Measurements from ENCODE around the gene HSPD1. TPM values are rescaled to one million over a fixed set of nuclear protein-coding genes. Genes with fewer than 3 reads are reported as not detected.
"Not testable (repeated sequence)": the region's sequence is repeated elsewhere in the genome, so short reads cannot be mapped to it uniquely, and the experiment has no call there.

Gene HSPD1
- total RNA-seq, 4 donors from 2014 or later, result 120 to 145 (median 144) TPM

GRCh38 chr2:197452754-197453122 lies 46.9 kb downstream of the HSPD1 start:
- Histone ChIP-seq H3K27me3 (peaks cover 3% of the 10 kb centered on the region), H3K27ac (peak overlapping the region; percentile 90 to 99 (median 98)), H3K4me3 (peak overlapping the region; percentile 54 to 69), H3K36me3 (no peaks in the 10 kb centered on the region), H3K9me3 (no peaks in the 10 kb centered on the region), H3K4me1 (peaks cover 0 to 42% (median 0%) of the 10 kb centered on the region in 3 donors)
- no peak for TF ChIP-seq POLR2A (IDR thresholded peaks at IDR 0.05)
- TF ChIP-seq CTCF (IDR thresholded peaks at IDR 0.05), result no peak
- TF ChIP-seq EP300 (IDR thresholded peaks at IDR 0.05), result no peak
- no peak for TF ChIP-seq POLR2AphosphoS5 (IDR thresholded peaks at IDR 0.05)
- 5 to 7% methylated on average over 5 to 6 of the region's 11 CpGs for WGBS, 2 donors (ENCODE audit: low coverage in 1 of 2)
- ATAC-seq, result no peak

DNA sequence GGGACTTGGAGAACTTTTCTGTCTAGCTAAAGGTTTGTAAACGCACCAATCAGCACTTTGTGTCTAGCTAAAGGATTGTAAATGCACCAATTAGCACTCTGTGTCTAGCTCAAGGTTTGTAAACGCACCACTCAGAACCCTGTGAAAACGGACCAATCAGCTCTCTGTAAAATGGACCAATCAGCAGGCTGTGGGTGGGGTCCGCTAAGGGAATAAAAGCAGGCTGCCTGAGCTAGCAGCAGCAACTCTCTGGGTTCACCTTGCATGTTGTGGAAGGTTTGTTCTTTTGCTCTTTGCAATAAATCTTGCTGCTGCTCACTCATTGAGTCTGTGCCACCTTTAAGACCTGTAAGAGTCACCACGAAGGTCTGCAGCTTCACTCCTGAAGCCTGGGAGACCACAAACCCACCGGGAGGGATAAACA lies 48.7 kb downstream of the HSPD1 start:
- not testable (repeated sequence) for H3K27me3 ChIP-seq, H3K36me3 ChIP-seq, H3K9me3 ChIP-seq, H3K4me3 ChIP-seq, ATAC-seq, H3K27ac ChIP-seq
- 61 to 82% methylated on average over 2 to 4 of the region's 6 CpGs for WGBS, 2 donors (ENCODE audit: low coverage in 1 of 2)
- H3K4me1 ChIP-seq, result peaks cover 0 to 24% (median 0%) of the 10 kb centered on the region in 3 donors

- Histone ChIP-seq H3K36me3 (no peaks in the 10 kb centered on the region), H3K4me3 (no peak overlapping the region), H3K4me1 (peaks cover 0 to 19% (median 0%) of the 10 kb centered on the region in 3 donors), H3K27me3 (peaks cover 8% of the 10 kb centered on the region), H3K27ac (no peak overlapping the region), H3K9me3 (no peaks in the 10 kb centered on the region)
- no peak for ATAC-seq
- TF ChIP-seq POLR2A (IDR thresholded peaks at IDR 0.05) (no peak), CTCF (IDR thresholded peaks at IDR 0.05) (no peak), POLR2AphosphoS5 (IDR thresholded peaks at IDR 0.05) (no peak), EP300 (IDR thresholded peaks at IDR 0.05) (no peak)
- 65 to 100% methylated on average over 2 to 4 of the region's 25 CpGs for WGBS, 2 donors (ENCODE audit: low coverage in 1 of 2)
Observed at GRCh38 chr2:197450465-197450864, 49.2 kb downstream of the HSPD1 start.

DNA sequence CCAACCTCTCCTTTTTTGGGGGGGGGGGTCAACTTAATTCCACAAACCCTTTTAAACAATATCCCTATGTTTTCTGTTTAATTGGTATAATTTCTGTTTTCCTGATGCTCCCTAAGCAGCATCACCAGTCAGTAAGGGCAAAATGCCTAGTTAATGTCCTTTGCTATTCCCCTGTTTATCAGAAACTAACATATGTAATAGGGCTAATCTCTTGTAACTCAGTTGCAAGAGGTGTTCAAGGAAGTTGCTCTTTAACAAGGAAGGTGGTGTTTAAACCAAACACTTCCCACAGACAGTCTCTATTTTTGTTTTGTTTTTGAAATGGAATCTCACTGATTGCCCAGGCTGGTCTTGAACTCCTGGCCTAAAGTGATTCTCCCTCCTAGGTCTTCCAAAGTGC lies 52.8 kb downstream of the HSPD1 start:
- TF ChIP-seq POLR2AphosphoS5 (IDR thresholded peaks at IDR 0.05) (no peak), POLR2A (IDR thresholded peaks at IDR 0.05) (no peak), EP300 (IDR thresholded peaks at IDR 0.05) (no peak), CTCF (IDR thresholded peaks at IDR 0.05) (no peak)
- ATAC-seq, result no peak
- Histone ChIP-seq H3K36me3 (no peaks in the 10 kb centered on the region), H3K27me3 (peaks cover 8% of the 10 kb centered on the region), H3K27ac (no peak overlapping the region), H3K9me3 (no peaks in the 10 kb centered on the region), H3K4me3 (no peak overlapping the region), H3K4me1 (no peaks in the 10 kb centered on the region)

GRCh38 chr2:197445746-197446145 lies 53.9 kb downstream of the HSPD1 start:
- peaks cover 8% of the 10 kb centered on the region for H3K27me3 ChIP-seq
- H3K36me3 ChIP-seq, result no peaks in the 10 kb centered on the region
- H3K9me3 ChIP-seq, result no peaks in the 10 kb centered on the region
- TF ChIP-seq POLR2AphosphoS5 (IDR thresholded peaks at IDR 0.05) (no peak), POLR2A (IDR thresholded peaks at IDR 0.05) (no peak), CTCF (IDR thresholded peaks at IDR 0.05) (no peak), EP300 (IDR thresholded peaks at IDR 0.05) (no peak)
- no peak overlapping the region for H3K4me3 ChIP-seq
- 79% methylated on average over 1 of the region's 1 CpG; no CpG with 5 or more reads in 1 of the 2 donors for WGBS, 2 donors (ENCODE audit: low coverage in 1 of 2)
- H3K4me1 ChIP-seq, result no peaks in the 10 kb centered on the region
- H3K27ac ChIP-seq, result no peak overlapping the region
- no peak for ATAC-seq

All from gastroesophageal sphincter (tissue), 4 donors.